Upper lobe of left lung (tissue), 6 donors: Measurements from ENCODE around the gene LSM10. TPM values are rescaled to one million over a fixed set of nuclear protein-coding genes. Genes with fewer than 3 reads are reported as not detected.

Source experiments
- ATAC-seq, 2 donors: fragments of 200-7000 bp; cut with Tn5 transposase; one replicate each; pipeline ENCODE4 v1.9.1; 2022; ENCODE audit warnings: mild to moderate bottlenecking in 2 of 2, moderate library complexity in 2 of 2; ENCODE audit not compliant: low FRiP score in 2 of 2
- DNase-seq, 2 donors: peaks; one replicate each; pipeline ENCODE4 v3.0.0-alpha.2; 2019 to 2020
- H3K27ac ChIP-seq, 4 donors: fragments of 200-600 bp; sonication (generic); one replicate each; pipeline ENCODE4 v1.5.1; 2016 to 2019
- H3K27me3 ChIP-seq, 4 donors: fragments of 200-600 bp; sonication (generic); one replicate each; pipeline ENCODE4 v1.5.1; 2017 to 2019
- H3K36me3 ChIP-seq, 4 donors: fragments of 200-600 bp; sonication (generic); one replicate each; pipeline ENCODE4 v1.5.1; 2016 to 2019
- H3K4me1 ChIP-seq, 4 donors: fragments of 200-600 bp; sonication (generic); one replicate each; pipeline ENCODE4 v1.5.1; 2018 to 2019
- H3K4me3 ChIP-seq, 4 donors: fragments of 200-600 bp; sonication (generic); one replicate each; pipeline ENCODE4 v1.5.1; 2017 to 2019; ENCODE audit warnings: mild to moderate bottlenecking in 2 of 4, moderate library complexity in 1 of 4
- H3K9me3 ChIP-seq, 4 donors: fragments of 200-600 bp; sonication (generic); one replicate each; pipeline ENCODE4 v1.5.1; 2018 to 2019
- CTCF ChIP-seq, 6 experiments: fragments of 450-650 bp in 4 of 6; fragments of 200-600 bp in 2 of 6; sonication (generic) in 2 of 6; IDR thresholded peaks; one replicate each; pipeline ENCODE4 v1.5.1; 2016 to 2019; ENCODE audit warnings: antibody characterized with exemption in 6 of 6
- EP300 ChIP-seq, 4 donors: sonication (generic); formaldehyde crosslinking; IDR thresholded peaks; one replicate each; pipeline ENCODE4 v1.5.1; 2017; ENCODE audit warnings: antibody characterized with exemption in 4 of 4, control low read depth in 2 of 4
- POLR2A ChIP-seq, 4 donors: fragments of 450-650 bp; IDR thresholded peaks; one replicate each; pipeline ENCODE4 v1.5.1; 2016 to 2017; ENCODE audit warnings: antibody characterized with exemption in 4 of 4, mild to moderate bottlenecking in 2 of 4
- POLR2AphosphoS5 ChIP-seq, 2 donors: sonication (generic); formaldehyde crosslinking; IDR thresholded peaks; one replicate each; pipeline ENCODE4 v1.5.1; 2017; ENCODE audit warnings: antibody characterized with exemption in 2 of 2
- WGBS, 2 donors: methylation state at CpG; one replicate each; pipeline ENCODE4 v1.1.5; 2017 to 2018; 5-methylcytosine and 5-hydroxymethylcytosine counted together
- total RNA-seq, 6 donors: library from RNA; depleted of rRNA in 4 of 6; stranded (reverse); fragments of >200 nt in 4 of 6; gene quantifications; one replicate each; pipeline versions ENCODE4 v1.1.0 to v1.2.1, GENCODE V29; 2016 to 2021
- donor health status: DM: no; HTN: no; CAD: no; lungs with moderate emphysema.
- donor health status: DM: no; HTN: yes; CAD: no; lungs with severe emphysema.

LSM10 gene
- total RNA-seq, 6 donors from 2014 or later: 19.1 to 54.6 (median 35.8) TPM

GRCh38 chr1:36351227-36351977 lies 46.3 kb downstream of the LSM10 start:
- 55 to 63% methylated on average over 8 to 14 of the region's 14 CpGs for WGBS, 2 donors
- Histone ChIP-seq H3K27ac (peak overlapping the region; percentile 65 to 78 (median 76)), H3K27me3 (no peaks in the 10 kb centered on the region), H3K36me3 (peaks cover 30 to 69% (median 56%) of the 10 kb centered on the region in 4 donors), H3K9me3 (no peaks in the 10 kb centered on the region), H3K4me1 (peaks cover 28 to 39% (median 36%) of the 10 kb centered on the region in 4 donors), H3K4me3 (no peak overlapping the region)
- no peak for TF ChIP-seq EP300 (IDR thresholded peaks at IDR 0.05)
- no peak for TF ChIP-seq POLR2A (IDR thresholded peaks at IDR 0.05)
- no peak for TF ChIP-seq CTCF (IDR thresholded peaks at IDR 0.05)
- TF ChIP-seq POLR2AphosphoS5 (IDR thresholded peaks at IDR 0.05): peak in 1 of 2 donors; percentile 4
- ATAC-seq: peak; percentile 14 to 37
- peak in 1 of 2 donors; percentile 56 for DNase-seq

- Histone ChIP-seq H3K36me3 (peaks cover 34 to 75% (median 59%) of the 10 kb centered on the region in 4 donors), H3K27ac (peak overlapping the region; percentile 65 to 78 (median 76)), H3K4me1 (peaks cover 28 to 39% (median 36%) of the 10 kb centered on the region in 4 donors), H3K4me3 (no peak overlapping the region), H3K9me3 (no peaks in the 10 kb centered on the region), H3K27me3 (no peaks in the 10 kb centered on the region)
- DNase-seq (peak; percentile 78), ATAC-seq (peak; percentile 54 to 77)
- WGBS, 2 donors: 23 to 51% methylated on average over 4 to 13 of the region's 13 CpGs
- no peak for TF ChIP-seq POLR2A (IDR thresholded peaks at IDR 0.05)
- TF ChIP-seq CTCF (IDR thresholded peaks at IDR 0.05): no peak
- TF ChIP-seq EP300 (IDR thresholded peaks at IDR 0.05): no peak
- no peak for TF ChIP-seq POLR2AphosphoS5 (IDR thresholded peaks at IDR 0.05)
These were observed 47.0 kb downstream of the LSM10 start for GRCh38 chr1:36350659-36351226.

GRCh38 chr1:36349839-36350238 lies 47.9 kb downstream of the LSM10 start:
- H3K4me3 ChIP-seq: no peak overlapping the region
- ATAC-seq (no peak), DNase-seq (no peak)
- H3K4me1 ChIP-seq: peaks cover 28 to 39% (median 36%) of the 10 kb centered on the region in 4 donors
- peak overlapping the region; percentile 65 to 78 (median 76) for H3K27ac ChIP-seq
- TF ChIP-seq POLR2A (IDR thresholded peaks at IDR 0.05): no peak
- TF ChIP-seq CTCF (IDR thresholded peaks at IDR 0.05): no peak
- no peak for TF ChIP-seq POLR2AphosphoS5 (IDR thresholded peaks at IDR 0.05)
- TF ChIP-seq EP300 (IDR thresholded peaks at IDR 0.05): no peak
- no peaks in the 10 kb centered on the region for H3K9me3 ChIP-seq
- peaks cover 29 to 76% (median 59%) of the 10 kb centered on the region in 4 donors for H3K36me3 ChIP-seq
- H3K27me3 ChIP-seq: no peaks in the 10 kb centered on the region
- 99% methylated on average over 8 of the region's 16 CpGs; no CpG with 5 or more reads in 1 of the 2 donors for WGBS, 2 donors

- H3K27ac ChIP-seq: peak overlapping the region in 3 of 4 donors; percentile 74 to 78 (median 77)
- WGBS, 2 donors: 61 to 62% methylated on average over 7 of the region's 7 CpGs
- no peak for TF ChIP-seq POLR2AphosphoS5 (IDR thresholded peaks at IDR 0.05)
- no peak for TF ChIP-seq EP300 (IDR thresholded peaks at IDR 0.05)
- no peak for TF ChIP-seq POLR2A (IDR thresholded peaks at IDR 0.05)
- TF ChIP-seq CTCF (IDR thresholded peaks at IDR 0.05): no peak
- ATAC-seq (peak in 1 of 2 donors; percentile 4), DNase-seq (no peak)
- H3K4me3 ChIP-seq: no peak overlapping the region
- peaks cover 24 to 76% (median 59%) of the 10 kb centered on the region in 4 donors for H3K36me3 ChIP-seq
- peaks cover 28 to 39% (median 36%) of the 10 kb centered on the region in 4 donors for H3K4me1 ChIP-seq
- no peaks in the 10 kb centered on the region for H3K27me3 ChIP-seq
- no peaks in the 10 kb centered on the region for H3K9me3 ChIP-seq
These were observed 48.5 kb downstream of the LSM10 start for GRCh38 chr1:36349241-36349671.
